ENCODE measurements around the gene NME7.

GRCh38 chr1:169204157-169204556 lies 163.4 kb downstream of the NME7 start:
- TF ChIP-seq POLR2AphosphoS5 (IDR thresholded peaks at IDR 0.05; ENCODE audit: low read depth, low read length) (no peak), POLR2A (IDR thresholded peaks at IDR 0.05; ENCODE audit: low read depth, low read length) (no peak), POU2F2 (IDR thresholded peaks at IDR 0.05; ENCODE audit: low read depth, low read length) (no peak), SPI1 (IDR thresholded peaks at IDR 0.05; ENCODE audit: low read depth, low read length) (no peak), TAF1 (IDR thresholded peaks at IDR 0.05; ENCODE audit: low read depth, low read length) (no peak)
